Measurements from ENCODE around the gene NKX2-3. TPM values are rescaled to one million over a fixed set of nuclear protein-coding genes. Genes with fewer than 3 reads are reported as not detected.

The NKX2-3 gene
- total RNA-seq, 1 donor from 2014 or later: not detected

- Mint-ChIP-seq H3K36me3 (ENCODE audit: low read depth) (no peaks in the 10 kb centered on the region), H3K27me3 (peaks cover 2% of the 10 kb centered on the region), H3K4me1 (no peaks in the 10 kb centered on the region), H3K27ac (no peak overlapping the region), H3K4me3 (no peak overlapping the region), H3K9me3 (no peaks in the 10 kb centered on the region)
- ATAC-seq (ENCODE audit: low read depth) (no peak), DNase-seq (no peak)
- TF ChIP-seq, protein P1, sequence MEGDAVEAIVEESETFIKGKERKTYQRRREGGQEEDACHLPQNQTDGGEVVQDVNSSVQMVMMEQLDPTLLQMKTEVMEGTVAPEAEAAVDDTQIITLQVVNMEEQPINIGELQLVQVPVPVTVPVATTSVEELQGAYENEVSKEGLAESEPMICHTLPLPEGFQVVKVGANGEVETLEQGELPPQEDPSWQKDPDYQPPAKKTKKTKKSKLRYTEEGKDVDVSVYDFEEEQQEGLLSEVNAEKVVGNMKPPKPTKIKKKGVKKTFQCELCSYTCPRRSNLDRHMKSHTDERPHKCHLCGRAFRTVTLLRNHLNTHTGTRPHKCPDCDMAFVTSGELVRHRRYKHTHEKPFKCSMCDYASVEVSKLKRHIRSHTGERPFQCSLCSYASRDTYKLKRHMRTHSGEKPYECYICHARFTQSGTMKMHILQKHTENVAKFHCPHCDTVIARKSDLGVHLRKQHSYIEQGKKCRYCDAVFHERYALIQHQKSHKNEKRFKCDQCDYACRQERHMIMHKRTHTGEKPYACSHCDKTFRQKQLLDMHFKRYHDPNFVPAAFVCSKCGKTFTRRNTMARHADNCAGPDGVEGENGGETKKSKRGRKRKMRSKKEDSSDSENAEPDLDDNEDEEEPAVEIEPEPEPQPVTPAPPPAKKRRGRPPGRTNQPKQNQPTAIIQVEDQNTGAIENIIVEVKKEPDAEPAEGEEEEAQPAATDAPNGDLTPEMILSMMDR (IDR thresholded peaks at IDR 0.05): no peak
- ChIA-PET POLR2A (interaction anchor here (1.3 kb wide), 1 partner anchor 13 kb away, joined by 3 read pairs; no protein-coding TSS in a partner anchor), CTCF (no interaction called here)
- intact Hi-C loops (cut with micrococcal nuclease): no loop called here
Measured at GRCh38 chr10:99582255-99582770, 49.6 kb downstream of the NKX2-3 start.

DNA sequence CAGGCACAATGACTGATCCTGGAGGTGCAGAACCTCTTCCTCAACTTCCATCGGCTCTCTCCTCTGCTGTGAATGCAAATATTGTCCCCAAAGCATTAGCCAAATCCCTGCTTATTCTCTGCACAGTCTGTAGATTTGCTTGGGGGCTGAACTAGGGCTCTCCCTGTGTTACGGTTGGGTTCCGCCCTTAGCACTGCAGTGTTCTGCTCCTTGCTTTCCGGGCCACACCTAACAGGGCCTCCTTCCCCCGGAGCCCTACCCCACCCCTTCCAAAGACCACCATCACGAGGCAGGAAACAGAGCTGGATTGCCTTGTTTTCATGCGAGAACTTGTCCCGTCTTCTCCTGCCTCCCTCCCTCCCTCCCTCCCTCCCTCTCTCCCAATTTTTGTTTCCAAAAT is 50.9 kb downstream of the NKX2-3 start:
- Mint-ChIP-seq H3K27me3 (peaks cover 2% of the 10 kb centered on the region), H3K4me3 (no peak overlapping the region), H3K4me1 (no peaks in the 10 kb centered on the region), H3K27ac (no peak overlapping the region), H3K36me3 (ENCODE audit: low read depth) (no peaks in the 10 kb centered on the region), H3K9me3 (no peaks in the 10 kb centered on the region)
- DNase-seq: no peak
- intact Hi-C loops (cut with micrococcal nuclease): no loop called here
- TF ChIP-seq, protein P1 (IDR thresholded peaks at IDR 0.05): no peak
- ChIA-PET CTCF (no interaction called here), POLR2A (interaction anchor here (1.3 kb wide), 1 partner anchor 14 kb away, joined by 3 read pairs; no protein-coding TSS in a partner anchor)
- no peak for ATAC-seq (ENCODE audit: low read depth)

Other genes with a start within 250 kb of the NKX2-3 start
- 0.02 TPM in 1 of 2 replicates, not detected in the other for gene CNNM1, start 203.6 kb upstream of the NKX2-3 start, total RNA-seq
- 30.1 and 31.4 TPM in 2 replicates for gene GOT1, start 102.3 kb upstream of the NKX2-3 start, total RNA-seq
- 45.9 and 47.5 TPM in 2 replicates for gene SLC25A28, start 87.5 kb downstream of the NKX2-3 start, total RNA-seq
- gene ENTPD7, start 126.6 kb downstream of the NKX2-3 start, total RNA-seq: 5.2 and 6.2 TPM in 2 replicates
- gene COX15, start 199.2 kb downstream of the NKX2-3 start, total RNA-seq: 39.8 and 44.5 TPM in 2 replicates
- gene CUTC, start 199.3 kb downstream of the NKX2-3 start, total RNA-seq: 25.4 and 27.5 TPM in 2 replicates
- 2.9 and 4.0 TPM in 2 replicates for gene ABCC2, start 249.7 kb downstream of the NKX2-3 start, total RNA-seq